Measurements from ENCODE around the gene SH3TC2. TPM values are rescaled to one million over a fixed set of nuclear protein-coding genes. Genes with fewer than 3 reads are reported as not detected.

Gene SH3TC2
- total RNA-seq, 2 donors from 2014 or later: 0.27 to 0.75 TPM

- 96 to 100% methylated on average over 1 of the region's 1 CpG for WGBS, 2 experiments (ENCODE audit: insufficient coverage in 1 of 2, insufficient read length in 1 of 2)
- Histone ChIP-seq H3K4me3 (ENCODE audit: low read length) (no peak overlapping the region), H3K4me1 (ENCODE audit: control insufficient read depth, insufficient read depth, low read length) (no peaks in the 10 kb centered on the region), H3K27me3 (ENCODE audit: control insufficient read depth, insufficient read depth, low read length, poor library complexity, severe bottlenecking) (no peaks in the 10 kb centered on the region), H3K9me3 (ENCODE audit: control insufficient read depth, low read length) (no peaks in the 10 kb centered on the region), H3K36me3 (ENCODE audit: control insufficient read depth, insufficient read depth, low read length) (no peaks in the 10 kb centered on the region), H3K27ac (ENCODE audit: low read depth, low read length) (no peak overlapping the region), H3K9ac (ENCODE audit: extremely low read depth, low read length, poor library complexity, severe bottlenecking) (no peak overlapping the region)
- Mint-ChIP-seq H3K36me3 (ENCODE audit: low read depth) (no peaks in the 10 kb centered on the region), H3K27me3 (ENCODE audit: insufficient read depth) (no peaks in the 10 kb centered on the region), H3K4me1 (peaks cover 15% of the 10 kb centered on the region), H3K9me3 (no peaks in the 10 kb centered on the region), H3K27ac (no peak overlapping the region), H3K4me3 (no peak overlapping the region)
- DNase-seq: no peak
- TF ChIP-seq CTCF (conservative IDR thresholded peaks at IDR 0.05): no peak
Measured at GRCh38 chr5:149015126-149015525, 47.7 kb downstream of the SH3TC2 start.

DNA sequence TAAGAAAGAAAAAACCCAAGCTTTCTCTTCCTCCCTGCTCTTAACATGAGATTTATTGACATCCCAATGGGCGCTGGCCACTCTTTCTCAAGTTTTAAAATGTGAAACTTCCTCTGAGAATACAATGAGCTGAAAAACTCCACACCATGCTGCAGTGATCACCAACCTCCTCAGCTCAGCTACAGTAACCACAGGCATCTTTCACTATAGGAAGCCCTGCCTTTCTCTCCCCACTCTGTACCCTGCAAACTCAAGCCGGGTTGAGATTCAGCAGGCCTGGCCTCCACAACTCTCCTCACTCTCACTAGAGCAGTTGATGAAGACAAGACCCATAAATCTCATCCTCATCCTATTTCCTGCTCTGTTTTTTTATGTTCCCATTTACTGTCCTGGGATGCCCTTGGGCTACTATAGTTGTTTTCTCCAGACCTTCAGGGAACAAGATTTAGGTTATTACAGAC is 48.3 kb downstream of the SH3TC2 start:
- no peaks in the 10 kb centered on the region for H3K27me3 Mint-ChIP-seq (ENCODE audit: insufficient read depth)
- no peak for TF ChIP-seq CTCF (conservative IDR thresholded peaks at IDR 0.05)
- H3K27me3 ChIP-seq (ENCODE audit: control insufficient read depth, insufficient read depth, low read length, poor library complexity, severe bottlenecking): no peaks in the 10 kb centered on the region

GRCh38 chr5:149013796-149014195 is 49.1 kb downstream of the SH3TC2 start:
- no peaks in the 10 kb centered on the region for H3K36me3 Mint-ChIP-seq (ENCODE audit: low read depth)
- no peak overlapping the region for H3K4me3 Mint-ChIP-seq
- Histone ChIP-seq H3K27ac (ENCODE audit: low read depth, low read length) (no peak overlapping the region), H3K27me3 (ENCODE audit: control insufficient read depth, insufficient read depth, low read length, poor library complexity, severe bottlenecking) (no peaks in the 10 kb centered on the region), H3K4me3 (ENCODE audit: low read length) (no peak overlapping the region), H3K9ac (ENCODE audit: extremely low read depth, low read length, poor library complexity, severe bottlenecking) (no peak overlapping the region), H3K9me3 (ENCODE audit: control insufficient read depth, low read length) (no peaks in the 10 kb centered on the region), H3K36me3 (ENCODE audit: control insufficient read depth, insufficient read depth, low read length) (no peaks in the 10 kb centered on the region), H3K4me1 (ENCODE audit: control insufficient read depth, insufficient read depth, low read length) (no peaks in the 10 kb centered on the region)
- no peak overlapping the region for H3K27ac Mint-ChIP-seq
- peaks cover 4% of the 10 kb centered on the region for H3K4me1 Mint-ChIP-seq
- no peaks in the 10 kb centered on the region for H3K9me3 Mint-ChIP-seq
- H3K27me3 Mint-ChIP-seq (ENCODE audit: insufficient read depth): no peaks in the 10 kb centered on the region
- no peak for TF ChIP-seq CTCF (conservative IDR thresholded peaks at IDR 0.05)
- 78 to 83% methylated on average over 2 of the region's 2 CpGs for WGBS, 2 experiments (ENCODE audit: insufficient coverage in 1 of 2, insufficient read length in 1 of 2)
- DNase-seq: no peak

More for the DNA sequence above, 48.3 kb downstream of the SH3TC2 start:
- Histone ChIP-seq H3K27ac (ENCODE audit: low read depth, low read length) (no peak overlapping the region), H3K36me3 (ENCODE audit: control insufficient read depth, insufficient read depth, low read length) (no peaks in the 10 kb centered on the region), H3K9me3 (ENCODE audit: control insufficient read depth, low read length) (no peaks in the 10 kb centered on the region), H3K4me1 (ENCODE audit: control insufficient read depth, insufficient read depth, low read length) (no peaks in the 10 kb centered on the region), H3K9ac (ENCODE audit: extremely low read depth, low read length, poor library complexity, severe bottlenecking) (no peak overlapping the region), H3K4me3 (ENCODE audit: low read length) (no peak overlapping the region)
- WGBS, 2 experiments (ENCODE audit: insufficient coverage in 1 of 2, insufficient read length in 1 of 2): 92 to 93% methylated on average over 1 to 2 of the region's 2 CpGs
- no peaks in the 10 kb centered on the region for H3K9me3 Mint-ChIP-seq
- no peak for DNase-seq
- peaks cover 11% of the 10 kb centered on the region for H3K4me1 Mint-ChIP-seq
- no peak overlapping the region for H3K4me3 Mint-ChIP-seq
- no peak overlapping the region for H3K27ac Mint-ChIP-seq
- H3K36me3 Mint-ChIP-seq (ENCODE audit: low read depth): no peaks in the 10 kb centered on the region

Measured in endodermal cell (in vitro differentiated cells).